VCaP (cell line): ENCODE results near the gene HYAL1.
A peak's percentile ranks its signal among the peaks of the same experiment; 100 is the strongest.

ENCODE experiments used
- H3K27ac ChIP-seq: fragments of 450-650 bp; 2 replicates; pipeline ENCODE4 v1.5.1; 2017
- CTCF ChIP-seq: fragments of 450-650 bp; conservative IDR thresholded peaks from 2 replicates; pipeline ENCODE4 v1.5.1; 2017; ENCODE audit warnings: mild to moderate bottlenecking, moderate library complexity

HYAL1 gene

GRCh38 chr3:50299638-50299928 lies 3.8 kb downstream of the HYAL1 start:
- no peak for TF ChIP-seq CTCF
- H3K27ac ChIP-seq, result peak overlapping the region; percentile 90

DNA sequence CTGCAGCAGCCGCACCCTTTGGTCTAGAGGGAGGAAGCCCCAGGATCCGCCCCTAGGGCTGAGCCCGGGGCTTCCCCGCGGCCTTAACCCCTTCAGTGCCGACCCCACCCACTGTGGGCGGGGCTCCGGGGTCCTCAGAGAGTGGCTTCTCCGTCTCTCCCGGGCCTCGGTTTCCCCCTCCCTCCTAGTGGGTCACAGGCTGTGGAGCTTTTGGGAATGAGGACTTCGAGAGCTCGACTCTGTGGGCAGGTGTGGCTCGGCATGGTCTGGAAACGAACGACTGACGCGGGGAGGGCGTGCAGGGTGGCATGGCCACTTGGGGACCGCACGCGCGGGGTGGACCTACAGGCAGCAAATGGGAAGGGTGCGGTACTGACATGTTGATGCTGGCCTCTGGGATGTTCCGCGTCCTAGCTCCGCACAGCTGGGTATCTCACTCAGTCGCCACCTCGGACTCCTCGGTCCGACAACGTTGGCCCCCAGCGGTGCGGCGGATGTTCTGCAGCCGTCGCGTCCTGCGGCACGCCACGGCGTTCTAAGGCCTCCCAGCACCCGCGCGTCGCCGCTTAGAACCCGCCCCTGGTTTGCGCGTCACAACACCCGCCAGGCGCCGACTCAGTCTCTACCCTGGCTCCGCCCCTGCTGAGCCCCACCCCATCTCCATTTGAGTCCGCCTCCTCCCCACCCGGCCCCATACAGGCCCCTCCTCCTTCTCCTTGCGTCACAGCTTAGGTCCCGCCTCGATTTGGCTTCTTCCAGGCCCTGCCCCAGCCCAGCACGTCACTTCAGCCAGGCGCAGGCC lies 4.3 kb downstream of the HYAL1 start, which contains the start of the genes HYAL3 and NAA80:
Gene HYAL3, minus strand, starts transcription at position 570 of the 802 bp plus-strand sequence. CDS start 3,803 bp downstream, outside the sequence.
Gene NAA80, minus strand, starts transcription at position 570 of the 802 bp plus-strand sequence. CDS start 1,942 bp downstream, outside the sequence.
- peak; percentile 55 for TF ChIP-seq CTCF
- peak within 1 kb of the TSS; percentile 90 for H3K27ac ChIP-seq

GRCh38 chr3:50297896-50298725 lies 5.3 kb downstream of the HYAL1 start:
- H3K27ac ChIP-seq, result peak overlapping the region; percentile 90
- 0 out of 2 replicates have a peak, but pooled peaks have one; percentile 11 for TF ChIP-seq CTCF

- no peak for TF ChIP-seq CTCF
- H3K27ac ChIP-seq, result no peak overlapping the region; the same call in 1 of the 2 replicates
Measured at GRCh38 chr3:50297384-50297775, 6.0 kb downstream of the HYAL1 start.

DNA sequence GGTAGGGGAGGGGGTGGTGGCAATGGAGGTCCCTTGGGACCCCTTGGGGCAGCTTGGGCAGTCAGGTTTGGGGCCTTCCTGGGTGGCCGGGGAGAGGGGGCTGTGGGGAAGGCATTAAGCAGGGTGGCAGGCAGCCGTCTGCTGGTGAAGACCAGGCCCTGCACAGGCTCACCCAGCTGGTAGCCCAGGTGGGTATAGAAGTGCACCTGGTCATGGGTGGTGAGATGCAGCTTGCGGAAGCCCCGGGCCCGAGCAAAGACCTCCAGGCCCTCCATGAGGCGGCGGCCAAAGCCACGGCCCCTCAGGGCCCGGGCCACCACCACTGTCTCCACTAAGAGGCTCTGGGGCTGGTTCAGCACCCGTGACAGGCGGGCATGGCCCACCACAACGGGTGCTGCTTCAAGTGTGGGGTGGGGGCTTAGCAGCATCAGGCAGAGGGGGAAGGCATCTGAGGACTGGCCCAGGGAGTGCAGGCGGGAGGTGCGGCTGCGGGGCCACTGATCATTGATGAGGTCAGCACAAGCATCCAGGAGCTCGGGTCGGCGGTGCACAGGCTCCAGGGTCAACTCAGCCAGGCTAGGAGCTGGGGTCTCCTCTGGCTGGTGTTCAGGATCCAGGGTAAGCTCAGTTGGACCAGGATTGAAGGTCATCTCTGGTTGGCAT lies 6.5 kb downstream of the HYAL1 start:
- H3K27ac ChIP-seq, result no peak overlapping the region; the same call in 1 of the 2 replicates
- no peak for TF ChIP-seq CTCF

DNA sequence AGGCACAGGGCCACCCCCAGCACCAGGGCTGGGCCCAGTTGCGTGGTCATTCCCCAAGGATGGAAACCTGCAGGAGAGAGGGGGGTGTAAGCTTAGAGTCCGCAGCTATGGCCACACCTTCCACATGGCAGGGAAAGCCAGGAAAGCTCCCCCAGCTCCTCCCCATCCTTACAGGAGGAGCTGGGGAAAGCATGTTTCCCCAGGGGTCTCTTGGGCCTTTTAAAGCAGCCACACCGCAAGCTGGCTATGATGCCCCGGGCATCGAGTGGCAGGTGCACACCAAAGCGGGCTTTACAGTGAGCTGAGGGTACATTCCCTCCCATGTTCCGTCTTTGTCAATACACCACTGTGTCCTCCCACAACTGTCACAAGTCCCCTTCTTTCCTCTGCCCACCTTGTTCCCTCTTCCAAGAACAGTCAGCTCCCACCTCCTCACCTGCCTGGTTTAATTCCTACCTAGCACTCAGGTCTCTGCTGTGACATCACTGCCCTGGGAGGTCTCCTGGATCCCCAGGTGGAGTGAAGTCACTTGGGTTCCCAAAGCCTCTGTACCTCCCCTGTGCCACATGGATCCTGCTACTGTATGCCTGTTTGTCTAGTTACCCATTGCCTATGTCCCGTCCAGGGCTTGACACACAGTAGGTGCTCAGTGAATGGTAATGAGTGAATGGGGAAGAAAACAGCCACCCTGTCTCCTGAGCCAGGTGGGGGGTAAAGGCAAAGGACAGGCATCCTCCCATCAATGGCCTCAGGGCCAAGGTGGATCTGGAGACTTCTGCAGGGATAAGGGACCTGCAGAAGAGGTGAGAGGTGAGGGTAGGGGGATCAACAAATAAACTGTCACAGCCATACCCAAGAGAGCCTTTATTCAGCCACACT lies 7.6 kb downstream of the HYAL1 start:
- no peak for TF ChIP-seq CTCF
- H3K27ac ChIP-seq, result no peak overlapping the region
